GM10847 (cell line): Measurements from ENCODE around the gene MXI1.

Source experiments
- POLR2A ChIP-seq: IDR thresholded peaks from 2 replicates; pipeline ENCODE4 v1.6.1; 2011; ENCODE audit not compliant: insufficient read length; ENCODE audit errors: extremely low read depth

The MXI1 gene

DNA sequence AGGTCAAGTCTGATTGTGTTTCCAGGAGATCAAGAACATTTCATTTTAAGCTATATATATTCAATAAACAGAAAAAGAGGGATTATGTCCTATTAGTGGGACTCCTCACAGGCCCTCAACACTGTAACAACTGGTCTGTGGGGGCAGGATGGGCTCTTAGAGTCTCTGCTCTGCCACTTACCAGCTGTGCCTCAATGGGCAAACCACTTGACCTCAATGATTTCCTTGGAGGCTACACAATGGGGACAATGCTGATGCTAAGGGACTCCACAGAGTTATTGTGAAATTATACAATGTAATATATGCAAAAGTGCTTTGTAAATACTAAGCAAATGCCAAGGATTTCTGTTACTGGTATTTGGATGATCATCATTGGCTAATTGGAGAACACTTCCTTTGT is 33.2 kb upstream of the MXI1 start:
- no peak for TF ChIP-seq POLR2A

DNA sequence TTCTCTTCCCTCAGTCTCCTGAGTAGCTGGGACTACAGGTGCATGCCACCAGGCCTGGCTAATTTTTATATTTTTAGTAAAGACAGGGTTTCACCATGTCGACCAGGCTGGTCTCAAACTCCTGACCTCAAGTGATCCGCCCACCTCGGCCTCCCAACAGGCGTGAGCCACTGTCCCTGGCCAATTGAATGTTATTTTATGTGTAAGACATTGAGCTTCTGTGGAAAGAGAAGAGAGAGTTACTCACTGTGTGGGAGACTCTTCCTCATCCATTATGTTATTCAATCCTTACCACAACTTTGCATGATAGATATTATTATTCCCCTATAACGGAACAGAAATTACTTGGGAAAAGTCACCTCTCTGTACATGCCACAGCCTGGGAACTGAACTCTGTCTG is 32.6 kb upstream of the MXI1 start:
- TF ChIP-seq POLR2A, result no peak

DNA sequence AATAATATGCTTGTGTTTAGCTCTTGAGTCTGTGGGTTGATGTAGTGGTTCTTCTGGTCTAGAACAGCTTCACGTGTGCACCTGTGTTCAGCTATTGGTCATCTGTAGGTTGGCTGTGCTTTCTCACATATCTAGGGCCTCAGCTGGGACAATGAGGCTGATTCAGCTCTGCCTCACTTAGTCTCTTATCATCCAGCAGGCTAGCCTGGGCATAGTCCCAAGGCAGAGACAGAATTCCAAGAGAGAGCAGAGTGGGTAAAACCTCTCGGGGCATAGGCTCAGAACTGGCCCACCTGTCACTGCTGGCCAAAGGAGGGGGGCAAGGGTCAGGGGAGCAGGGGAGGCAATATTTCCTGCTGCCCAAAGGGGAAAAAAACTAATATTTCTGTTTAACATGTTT is 32.0 kb upstream of the MXI1 start:
- TF ChIP-seq POLR2A, result no peak

DNA sequence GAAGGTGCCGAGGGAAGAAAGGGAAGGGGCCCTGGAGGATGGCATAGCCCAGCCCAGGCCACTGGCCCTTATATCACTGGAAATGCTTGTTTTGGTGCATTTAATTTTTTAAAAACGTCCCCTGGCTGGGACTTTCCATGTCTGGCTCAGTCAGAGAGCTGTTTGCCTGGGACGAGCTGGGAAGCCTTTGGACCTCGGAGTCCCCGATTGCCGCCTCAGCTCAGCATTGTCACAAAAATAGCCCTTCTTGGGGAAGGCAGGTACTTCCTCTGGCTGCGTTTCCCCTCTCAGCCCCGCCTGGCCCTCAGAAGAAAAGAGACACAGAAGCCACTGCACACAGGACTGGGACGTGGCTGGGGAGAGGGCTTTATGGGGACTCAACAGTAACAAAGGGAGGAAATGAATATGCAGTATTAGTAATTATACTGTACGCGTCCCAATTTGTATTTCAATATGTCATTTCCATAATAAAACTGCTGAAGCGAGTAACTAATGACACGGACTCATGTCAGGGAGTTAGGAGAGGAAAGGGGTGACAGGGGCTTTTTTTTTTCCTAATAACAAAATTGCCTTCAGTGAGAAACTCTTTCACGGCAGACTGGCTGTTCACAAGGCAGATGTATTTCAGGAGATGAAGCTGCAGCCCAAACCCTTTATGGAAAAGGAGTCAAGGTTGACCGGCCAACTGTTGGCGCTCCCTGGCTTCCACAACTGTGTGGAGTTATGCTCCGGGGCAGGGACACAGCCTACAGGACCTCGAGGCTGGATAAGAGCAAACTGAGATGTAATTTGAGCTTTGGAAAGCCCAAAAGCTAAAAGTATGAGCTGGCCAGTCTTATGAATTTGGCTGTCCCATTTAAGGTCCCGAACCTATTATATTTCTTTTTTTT is 31.0 kb upstream of the MXI1 start:
- TF ChIP-seq POLR2A, result no peak

GRCh38 chr10:110179220-110179619 is 28.2 kb upstream of the MXI1 start:
- no peak for TF ChIP-seq POLR2A

DNA sequence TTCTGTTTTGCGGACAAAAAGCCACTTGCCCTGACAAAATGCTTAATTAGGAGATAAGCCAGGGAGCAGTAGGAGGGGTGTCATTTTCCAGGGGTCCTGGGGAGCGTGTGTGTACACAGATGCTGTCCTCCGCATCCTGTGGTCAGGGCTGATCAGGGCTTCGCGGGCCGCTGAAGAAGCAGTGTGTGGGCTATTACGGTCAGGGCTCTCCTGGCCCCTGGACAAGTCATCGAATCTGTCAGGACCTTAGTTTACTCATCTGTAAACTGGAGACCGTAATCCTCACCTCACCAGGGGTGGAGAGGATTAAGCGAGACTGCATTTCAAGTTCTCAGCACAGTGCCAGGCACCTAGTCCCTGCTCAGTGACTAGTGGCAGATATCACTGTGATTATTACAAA is 26.0 kb upstream of the MXI1 start:
- TF ChIP-seq POLR2A, result no peak

- no peak for TF ChIP-seq POLR2A
Measured at GRCh38 chr10:110181911-110182310, 25.5 kb upstream of the MXI1 start.

DNA sequence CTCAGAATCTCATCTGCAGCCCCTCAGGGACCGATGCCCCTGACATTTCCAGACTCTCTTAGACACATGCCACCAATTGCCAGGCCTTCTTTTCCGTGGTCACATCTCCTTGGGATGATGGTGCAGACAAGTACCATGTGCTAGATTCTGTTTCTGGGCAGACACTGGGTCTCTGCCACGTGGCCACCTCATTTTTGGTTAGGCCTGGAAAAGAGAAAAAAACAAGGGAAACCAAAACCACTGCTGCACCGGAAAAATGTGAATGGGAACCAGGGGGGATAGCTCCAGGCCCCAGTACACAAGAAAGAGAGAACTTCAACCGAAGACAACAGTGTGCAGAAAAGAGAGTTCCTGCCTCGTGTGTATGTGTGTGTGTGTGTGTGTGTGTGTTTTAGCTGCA is 23.0 kb upstream of the MXI1 start:
- no peak for TF ChIP-seq POLR2A

DNA sequence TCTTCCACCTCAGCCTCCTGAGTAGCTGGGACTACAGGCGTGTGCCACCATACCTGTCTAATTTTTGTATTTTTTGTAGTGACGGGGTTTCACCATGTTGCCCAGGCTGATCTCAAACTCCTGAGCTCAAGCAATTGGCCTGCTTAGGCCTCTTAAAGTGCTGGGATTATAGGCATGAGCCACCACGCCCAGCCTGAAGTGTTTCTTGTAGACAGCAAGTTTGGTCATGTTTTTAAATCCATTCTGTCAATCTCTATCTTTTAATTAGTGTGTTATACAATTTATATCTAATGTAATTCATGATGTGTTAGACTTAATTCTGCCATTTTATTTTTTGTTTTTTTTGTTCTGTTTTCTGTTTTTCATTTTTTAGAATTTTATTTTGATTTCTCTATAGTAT is 17.2 kb upstream of the MXI1 start:
- TF ChIP-seq POLR2A, result no peak

- no peak for TF ChIP-seq POLR2A
Measured at GRCh38 chr10:110192552-110192951, 14.9 kb upstream of the MXI1 start.

- TF ChIP-seq POLR2A, result no peak
Measured at GRCh38 chr10:110200503-110200902, 6.9 kb upstream of the MXI1 start.

DNA sequence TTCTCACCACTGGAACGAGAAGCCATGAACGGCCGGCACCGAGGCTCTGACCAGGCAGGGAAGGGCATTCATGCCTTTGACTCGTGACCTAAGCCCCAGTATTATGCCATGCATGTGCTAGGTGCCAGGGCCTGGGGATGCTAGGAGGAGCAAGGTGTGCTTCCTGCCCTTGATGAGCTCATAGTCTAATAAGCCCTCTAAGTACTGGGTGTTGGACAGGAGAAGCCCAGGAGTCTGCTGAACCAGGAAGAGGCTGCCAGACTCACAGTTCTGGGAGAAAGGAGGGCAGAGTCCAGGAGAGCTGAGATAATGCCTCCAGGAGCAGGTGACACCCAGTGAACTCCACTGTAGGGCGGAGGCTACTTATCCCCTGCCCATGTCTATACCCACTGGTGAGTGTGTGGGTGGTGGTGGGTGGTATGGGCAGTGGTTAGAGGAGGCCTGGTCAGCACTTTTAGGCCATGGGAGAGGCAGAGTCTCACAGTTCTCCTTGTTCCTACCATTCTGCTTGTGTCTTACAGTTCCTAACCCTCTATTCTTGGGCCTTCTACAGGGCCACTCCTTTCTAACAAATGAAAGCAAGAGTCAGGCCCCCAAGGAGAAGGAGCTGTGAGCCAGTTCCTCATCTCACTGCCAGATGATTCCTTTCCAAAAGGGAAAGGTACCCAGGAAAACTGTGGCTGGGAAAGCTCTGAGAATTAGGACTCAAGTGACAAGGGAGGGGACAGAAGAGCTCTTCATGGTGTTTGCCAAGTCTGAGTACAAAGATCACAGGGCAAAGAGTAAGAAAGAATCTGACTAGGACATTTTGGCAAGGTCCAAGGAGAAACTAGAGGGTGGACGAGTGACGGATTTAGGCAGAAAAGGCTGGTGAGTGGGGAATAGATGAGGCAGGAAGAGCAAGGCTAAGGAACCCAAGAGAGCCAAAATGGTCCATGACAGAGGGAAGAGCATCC is 3.6 kb upstream of the MXI1 start:
- TF ChIP-seq POLR2A, result no peak

- TF ChIP-seq POLR2A, result no peak
Measured at GRCh38 chr10:110205051-110205675, 2.2 kb upstream of the MXI1 start.

DNA sequence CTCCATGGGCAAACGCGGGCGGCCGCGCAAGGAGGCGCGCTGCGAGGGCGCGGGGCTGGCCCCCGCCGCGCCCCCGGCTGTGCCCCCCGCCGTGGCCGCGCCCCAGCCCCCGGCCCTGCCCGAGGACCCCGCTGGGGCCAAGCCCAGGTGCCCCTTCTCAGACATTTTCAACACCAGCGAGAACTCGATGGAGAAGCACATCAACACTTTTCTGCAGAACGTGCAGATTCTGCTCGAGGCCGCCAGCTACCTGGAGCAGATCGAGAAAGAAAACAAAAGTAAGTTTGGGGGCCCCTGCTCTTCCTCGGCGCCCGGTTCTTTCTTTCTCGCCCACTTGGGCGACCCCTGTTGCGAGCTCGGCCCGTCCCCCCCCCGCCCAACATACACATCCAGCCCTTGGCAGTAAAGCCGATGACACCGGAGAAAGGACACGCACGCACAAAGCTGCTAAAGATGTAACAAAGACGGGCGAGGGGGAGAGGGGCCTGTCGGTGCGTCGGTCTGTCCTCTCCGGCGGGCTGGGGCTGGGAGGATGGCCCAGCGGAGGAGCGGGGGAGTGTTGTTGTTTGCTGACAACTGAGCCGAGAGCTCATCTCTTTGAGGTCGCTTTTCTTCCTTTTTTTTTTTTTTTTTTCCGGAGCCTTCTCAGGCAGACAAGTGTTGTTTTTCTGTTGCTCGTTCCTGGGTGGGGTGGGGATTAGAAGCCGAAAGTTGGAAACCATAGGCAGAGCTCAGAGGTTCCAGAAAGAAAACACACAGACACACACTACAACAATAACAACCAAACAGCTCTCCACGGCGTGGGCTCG is 604 bp downstream of the MXI1 start:
- no peak for TF ChIP-seq POLR2A
